HepG2 (cell line): ENCODE results near the gene SDHAF1. TPM values are rescaled to one million over a fixed set of nuclear protein-coding genes. Genes with fewer than 3 reads are reported as not detected.

ENCODE experiments used
- ATAC-seq: fragments of 200-7000 bp; cut with Tn5 transposase; 3 replicates; pipeline ENCODE4 v1.9.1; 2020; ENCODE audit warnings: mild to moderate bottlenecking, moderate library complexity
- BruUV-seq: library from RNA; stranded (reverse); fragments of 400-500 nt; replicated peaks from 2 replicates; lab custom pipeline; 2021; lab: Mats Ljungman, UMichigan
- CTCF ChIA-PET: fragments of 300-600 bp; formaldehyde crosslinking; extraction: SDS; loops from one replicate; lab custom pipeline; 2021; ENCODE audit warnings: low total read pairs, inconsistent platforms, low intra/inter-chr PET ratio; lab: Yijun Ruan, JAX
- POLR2A ChIA-PET: fragments of 350-600 bp; sonication (Branson Sonifier 250); formaldehyde crosslinking; loops from one replicate; lab custom pipeline; 2020; ENCODE audit warnings: antibody characterized with exemption, inconsistent platforms; lab: Yijun Ruan, JAX
- DNase-seq: peaks from one replicate; pipeline ENCODE4 v3.0.0-alpha.2; 2015; ENCODE audit warnings: low spot score
- FAIRE-seq: peaks from 3 replicates; lab custom pipeline; 2011; peaks lifted over from hg19 to GRCh38; lab: Jason Lieb, UNC
- H2AFZ ChIP-seq: one replicate; pipeline ENCODE4 v1.6.1; 2011; ENCODE audit warnings: low read length, inconsistent platforms
- H3K27ac ChIP-seq: fragments of 300-600 bp; 3 replicates; pipeline ENCODE4 v1.8.0; 2011; ENCODE audit warnings: mixed run types, mild to moderate bottlenecking, mixed read lengths, low read length, inconsistent platforms; ENCODE audit not compliant: insufficient read depth; ENCODE audit errors: extremely low read length
- H3K27me3 ChIP-seq, 2 experiments: fragments of 200-600 bp in 1 of 2; 2 replicates in 1 of 2; 3 replicates in 1 of 2; pipeline versions ENCODE4 v1.6.0 to v1.8.0; 2011; ENCODE audit warnings: low read length in 2 of 2, mild to moderate bottlenecking in 2 of 2, moderate library complexity in 2 of 2, inconsistent platforms in 1 of 2; ENCODE audit not compliant: insufficient read depth in 2 of 2, control insufficient read depth in 1 of 2
- H3K36me3 ChIP-seq, 2 experiments: fragments of 200-600 bp in 1 of 2; replicated peaks in 1 of 2; 2 replicates in 1 of 2; 3 replicates in 1 of 2; pipeline versions ENCODE4 v1.5.1 to v1.8.0; 2011; ENCODE audit warnings: low read length in 2 of 2, inconsistent platforms in 1 of 2; ENCODE audit not compliant: insufficient read depth in 2 of 2, control insufficient read depth in 1 of 2
- H3K4me1 ChIP-seq: 2 replicates; pipeline ENCODE4 v1.5.1; 2012; ENCODE audit warnings: low read length, inconsistent platforms; ENCODE audit not compliant: insufficient read depth
- H3K4me2 ChIP-seq: 2 replicates; pipeline ENCODE4 v1.6.0; 2011; ENCODE audit warnings: low read depth, low read length, inconsistent platforms
- H3K4me3 ChIP-seq, 3 experiments: fragments of 200-600 bp in 1 of 3; sonication (generic), shearing (Covaris generic) in 1 of 3; replicated peaks in 1 of 3; 2 replicates each; pipeline ENCODE4 v1.5.1; 2011 to 2016; ENCODE audit warnings: low read length in 3 of 3, inconsistent platforms in 2 of 3, low read depth in 2 of 3, mild to moderate bottlenecking in 2 of 3, control low read depth in 1 of 3, mixed read lengths in 1 of 3; ENCODE audit not compliant: insufficient read depth in 1 of 3
- H3K79me2 ChIP-seq: one replicate; pipeline ENCODE4 v1.6.1; 2011; ENCODE audit warnings: low read length, inconsistent platforms; ENCODE audit not compliant: insufficient read depth
- H3K9ac ChIP-seq: 2 replicates; pipeline ENCODE4 v1.6.0; 2011; ENCODE audit warnings: mild to moderate bottlenecking, low read depth, low read length, inconsistent platforms; ENCODE audit not compliant: insufficient read depth
- H3K9me3 ChIP-seq: 2 replicates; pipeline ENCODE4 v1.5.1; 2012; ENCODE audit warnings: mild to moderate bottlenecking, low read length
- H4K20me1 ChIP-seq: 2 replicates; pipeline ENCODE4 v1.6.0; 2011; ENCODE audit warnings: inconsistent platforms, mild to moderate bottlenecking, low read length, moderate library complexity; ENCODE audit not compliant: insufficient read depth
- NR2C2 ChIP-seq: sonication (generic); formaldehyde crosslinking; IDR thresholded peaks from 2 replicates; pipeline ENCODE4 v1.4.0; 2020; ENCODE audit warnings: missing genetic modification reagents, mild to moderate bottlenecking, moderate library complexity, borderline replicate concordance
- NR2F6 ChIP-seq, 2 experiments: IDR thresholded peaks; 2 replicates each; pipeline ENCODE4 v1.6.1; 2016; ENCODE audit warnings: antibody characterized with exemption in 1 of 2, mild to moderate bottlenecking in 1 of 2
- TBL1XR1 ChIP-seq: fragments of 150-350 bp; IDR thresholded peaks from 2 replicates; pipeline ENCODE4 v1.6.1; 2014; ENCODE audit warnings: borderline replicate concordance, low read length; ENCODE audit not compliant: partially characterized antibody
- ZNF20 ChIP-seq: sonication (generic); formaldehyde crosslinking; IDR thresholded peaks from 2 replicates; pipeline ENCODE4 v1.4.0; 2020; ENCODE audit warnings: mild to moderate bottlenecking, moderate library complexity, missing genetic modification reagents
- WGBS: methylation state at CpG from one replicate; pipeline ENCODE4 v1.1.6; 2017; ENCODE audit warnings: low lambda C conversion rate; 5-methylcytosine and 5-hydroxymethylcytosine counted together
- in situ Hi-C: cut with HindIII; loops from 2 replicates; pipeline ENCODE4 v1.10.0; 2017; ENCODE audit warnings: low pct_unique_long_range_greater_than_20kb; ENCODE audit not compliant: extremely low pct_ligation_motif_present
- intact Hi-C: fragments of 100-400 bp; cut with micrococcal nuclease; formaldehyde crosslinking; loops from one replicate; pipeline ENCODE4 v1.10.0; 2022; ENCODE audit not compliant: unreplicated experiment
- polyA plus RNA-seq, 8 experiments: library from polyadenylated mRNA; depleted of rRNA in 3 of 8; stranded (reverse) in 7 of 8; unstranded in 1 of 8; fragments of >200 nt; fragmentation: Illumina TruSeq in 4 of 8; extraction: Trizol in 4 of 8; gene quantifications; 2 replicates each; pipeline versions ENCODE4 v1.2.1 to v1.2.3, GENCODE V29; 2011 to 2016; ENCODE audit warnings: low read depth in 4 of 8, missing spikeins in 1 of 8, mixed read lengths in 1 of 8; ENCODE audit not compliant: insufficient read depth in 1 of 8
- total RNA-seq, 5 experiments: library from RNA; depleted of rRNA; stranded (reverse); fragments of >200 nt; fragmentation: Illumina TruSeq; extraction: Trizol; gene quantifications; 2 replicates each; pipeline ENCODE4 v1.2.3, GENCODE V29; 2016; ENCODE audit warnings: low read depth in 1 of 5
- TF ChIP-seq, protein P1 (sequence below): sonication (generic); formaldehyde crosslinking; IDR thresholded peaks from 2 replicates; pipeline ENCODE4 v1.5.1; 2020; ENCODE audit warnings: mild to moderate bottlenecking, missing genetic modification reagents, moderate library complexity
- TF ChIP-seq, protein P2 (sequence below): sonication (generic); formaldehyde crosslinking; IDR thresholded peaks from 2 replicates; pipeline ENCODE4 v1.9.0; 2021; ENCODE audit warnings: missing genetic modification reagents, borderline replicate concordance
- TF ChIP-seq, protein P3 (sequence below): sonication (generic); formaldehyde crosslinking; IDR thresholded peaks from 2 replicates; pipeline ENCODE4 v1.4.0; 2020; ENCODE audit warnings: mild to moderate bottlenecking, missing genetic modification reagents

The SDHAF1 gene
- total and polyA plus RNA-seq, 2 of the 13 experiments (the other 11 are each of a cell fraction or from before 2014, with no cell fraction given), result 17.8 to 22.8 TPM

DNA sequence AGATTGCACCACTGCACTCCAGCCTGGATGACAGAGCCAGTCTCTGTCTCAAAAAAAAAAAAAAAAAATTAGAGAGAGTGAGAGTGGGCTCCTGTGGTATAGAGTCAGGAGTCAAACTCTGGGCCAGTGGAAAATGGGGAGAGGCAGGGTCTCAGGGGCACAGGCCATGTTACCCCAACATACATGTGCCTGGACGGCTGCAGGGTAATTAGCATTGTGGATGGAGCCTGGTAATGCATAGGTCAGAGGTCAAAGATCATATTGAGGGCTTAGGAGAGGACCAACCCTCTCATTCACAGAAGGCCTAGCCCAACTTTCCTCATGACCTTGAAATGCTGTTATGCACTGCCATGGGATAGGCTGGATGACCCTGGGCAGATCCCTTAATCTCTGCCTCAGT is 30.6 kb downstream of the SDHAF1 start:
- Histone ChIP-seq H3K4me1 (peaks cover 7% of the 10 kb centered on the region; the same call in 1 of the 2 replicates), H3K27ac (no peak overlapping the region), H3K9ac (no peak overlapping the region), H3K4me3 (no peak overlapping the region), H3K4me2 (no peak overlapping the region), H3K9me3 (no peaks in the 10 kb centered on the region), H3K79me2 (no peaks in the 10 kb centered on the region), H3K36me3 (peaks cover 6 to 13% of the 10 kb centered on the region in 2 experiments; a peak in 4 of 5 replicates), H3K27me3 (no peaks in the 10 kb centered on the region), H2AFZ (no peak overlapping the region), H4K20me1 (no peaks in the 10 kb centered on the region)
- WGBS, result 75% methylated on average over 1 of the region's 1 CpG
- ChIA-PET POLR2A (no interaction called here), CTCF (no interaction called here)
- intact Hi-C loops, result no loop called here
- in situ Hi-C loops, result no loop called here
- ATAC-seq, result no peak
- no TSS peak for BruUV-seq
- no peak for FAIRE-seq
- TF ChIP-seq NR2F6 (IDR thresholded peaks at IDR 0.05) (peak; percentile 45), NR2F6 (CRISPR knock-in tag; IDR thresholded peaks at IDR 0.05) (no peak), NR2C2 (CRISPR knock-in tag) (0 out of 2 replicates have a peak, but pooled peaks have one; percentile 44), TBL1XR1 (no peak), ZNF20 (no peak)
- TF ChIP-seq, protein P1, sequence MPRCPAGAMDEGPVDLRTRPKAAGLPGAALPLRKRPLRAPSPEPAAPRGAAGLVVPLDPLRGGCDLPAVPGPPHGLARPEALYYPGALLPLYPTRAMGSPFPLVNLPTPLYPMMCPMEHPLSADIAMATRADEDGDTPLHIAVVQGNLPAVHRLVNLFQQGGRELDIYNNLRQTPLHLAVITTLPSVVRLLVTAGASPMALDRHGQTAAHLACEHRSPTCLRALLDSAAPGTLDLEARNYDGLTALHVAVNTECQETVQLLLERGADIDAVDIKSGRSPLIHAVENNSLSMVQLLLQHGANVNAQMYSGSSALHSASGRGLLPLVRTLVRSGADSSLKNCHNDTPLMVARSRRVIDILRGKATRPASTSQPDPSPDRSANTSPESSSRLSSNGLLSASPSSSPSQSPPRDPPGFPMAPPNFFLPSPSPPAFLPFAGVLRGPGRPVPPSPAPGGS, result no peak
- TF ChIP-seq, protein P2, sequence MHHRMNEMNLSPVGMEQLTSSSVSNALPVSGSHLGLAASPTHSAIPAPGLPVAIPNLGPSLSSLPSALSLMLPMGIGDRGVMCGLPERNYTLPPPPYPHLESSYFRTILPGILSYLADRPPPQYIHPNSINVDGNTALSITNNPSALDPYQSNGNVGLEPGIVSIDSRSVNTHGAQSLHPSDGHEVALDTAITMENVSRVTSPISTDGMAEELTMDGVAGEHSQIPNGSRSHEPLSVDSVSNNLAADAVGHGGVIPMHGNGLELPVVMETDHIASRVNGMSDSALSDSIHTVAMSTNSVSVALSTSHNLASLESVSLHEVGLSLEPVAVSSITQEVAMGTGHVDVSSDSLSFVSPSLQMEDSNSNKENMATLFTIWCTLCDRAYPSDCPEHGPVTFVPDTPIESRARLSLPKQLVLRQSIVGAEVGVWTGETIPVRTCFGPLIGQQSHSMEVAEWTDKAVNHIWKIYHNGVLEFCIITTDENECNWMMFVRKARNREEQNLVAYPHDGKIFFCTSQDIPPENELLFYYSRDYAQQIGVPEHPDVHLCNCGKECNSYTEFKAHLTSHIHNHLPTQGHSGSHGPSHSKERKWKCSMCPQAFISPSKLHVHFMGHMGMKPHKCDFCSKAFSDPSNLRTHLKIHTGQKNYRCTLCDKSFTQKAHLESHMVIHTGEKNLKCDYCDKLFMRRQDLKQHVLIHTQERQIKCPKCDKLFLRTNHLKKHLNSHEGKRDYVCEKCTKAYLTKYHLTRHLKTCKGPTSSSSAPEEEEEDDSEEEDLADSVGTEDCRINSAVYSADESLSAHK (CRISPR knock-in tag), result no peak
- TF ChIP-seq, protein P3, sequence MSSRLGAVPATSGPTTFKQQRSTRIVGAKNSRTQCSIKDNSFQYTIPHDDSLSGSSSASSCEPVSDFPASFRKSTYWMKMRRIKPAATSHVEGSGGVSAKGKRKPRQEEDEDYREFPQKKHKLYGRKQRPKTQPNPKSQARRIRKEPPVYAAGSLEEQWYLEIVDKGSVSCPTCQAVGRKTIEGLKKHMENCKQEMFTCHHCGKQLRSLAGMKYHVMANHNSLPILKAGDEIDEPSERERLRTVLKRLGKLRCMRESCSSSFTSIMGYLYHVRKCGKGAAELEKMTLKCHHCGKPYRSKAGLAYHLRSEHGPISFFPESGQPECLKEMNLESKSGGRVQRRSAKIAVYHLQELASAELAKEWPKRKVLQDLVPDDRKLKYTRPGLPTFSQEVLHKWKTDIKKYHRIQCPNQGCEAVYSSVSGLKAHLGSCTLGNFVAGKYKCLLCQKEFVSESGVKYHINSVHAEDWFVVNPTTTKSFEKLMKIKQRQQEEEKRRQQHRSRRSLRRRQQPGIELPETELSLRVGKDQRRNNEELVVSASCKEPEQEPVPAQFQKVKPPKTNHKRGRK (CRISPR knock-in tag), result no peak
- DNase-seq, result no peak
